ENCODE measurements around the gene SLC16A11.

DNA sequence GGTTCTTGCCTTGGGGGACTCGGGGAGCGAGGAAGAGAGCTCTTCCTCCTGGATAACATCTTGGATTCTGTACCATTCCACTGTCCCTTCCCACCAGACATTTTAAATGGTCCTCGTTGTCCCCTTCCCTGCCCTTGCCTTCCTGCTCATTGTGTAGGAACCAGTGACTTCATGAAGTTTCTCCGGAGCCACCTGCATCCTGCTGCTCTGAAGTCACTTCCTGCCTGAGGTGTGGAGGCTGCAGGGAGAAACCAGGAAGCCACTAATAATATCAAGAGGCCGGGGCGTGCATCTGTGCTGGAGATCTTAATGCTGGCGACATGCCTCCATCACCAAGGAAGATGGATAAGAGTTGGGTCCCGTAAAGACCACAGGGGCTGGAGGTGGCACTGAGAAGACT lies 14.2 kb downstream of the SLC16A11 start:
- TF ChIP-seq, protein P1, sequence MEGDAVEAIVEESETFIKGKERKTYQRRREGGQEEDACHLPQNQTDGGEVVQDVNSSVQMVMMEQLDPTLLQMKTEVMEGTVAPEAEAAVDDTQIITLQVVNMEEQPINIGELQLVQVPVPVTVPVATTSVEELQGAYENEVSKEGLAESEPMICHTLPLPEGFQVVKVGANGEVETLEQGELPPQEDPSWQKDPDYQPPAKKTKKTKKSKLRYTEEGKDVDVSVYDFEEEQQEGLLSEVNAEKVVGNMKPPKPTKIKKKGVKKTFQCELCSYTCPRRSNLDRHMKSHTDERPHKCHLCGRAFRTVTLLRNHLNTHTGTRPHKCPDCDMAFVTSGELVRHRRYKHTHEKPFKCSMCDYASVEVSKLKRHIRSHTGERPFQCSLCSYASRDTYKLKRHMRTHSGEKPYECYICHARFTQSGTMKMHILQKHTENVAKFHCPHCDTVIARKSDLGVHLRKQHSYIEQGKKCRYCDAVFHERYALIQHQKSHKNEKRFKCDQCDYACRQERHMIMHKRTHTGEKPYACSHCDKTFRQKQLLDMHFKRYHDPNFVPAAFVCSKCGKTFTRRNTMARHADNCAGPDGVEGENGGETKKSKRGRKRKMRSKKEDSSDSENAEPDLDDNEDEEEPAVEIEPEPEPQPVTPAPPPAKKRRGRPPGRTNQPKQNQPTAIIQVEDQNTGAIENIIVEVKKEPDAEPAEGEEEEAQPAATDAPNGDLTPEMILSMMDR (conservative IDR thresholded peaks at IDR 0.05), result no peak
- no peak for TF ChIP-seq EZH2 (IDR thresholded peaks at IDR 0.05; ENCODE audit: low read depth)

Measured in PC-9 (cell line).